ENCODE data around the gene NDUFA1.
"Not testable (repeated sequence)": the region's sequence is repeated elsewhere in the genome, so short reads cannot be mapped to it uniquely, and the experiment has no call there.

The NDUFA1 gene

DNA sequence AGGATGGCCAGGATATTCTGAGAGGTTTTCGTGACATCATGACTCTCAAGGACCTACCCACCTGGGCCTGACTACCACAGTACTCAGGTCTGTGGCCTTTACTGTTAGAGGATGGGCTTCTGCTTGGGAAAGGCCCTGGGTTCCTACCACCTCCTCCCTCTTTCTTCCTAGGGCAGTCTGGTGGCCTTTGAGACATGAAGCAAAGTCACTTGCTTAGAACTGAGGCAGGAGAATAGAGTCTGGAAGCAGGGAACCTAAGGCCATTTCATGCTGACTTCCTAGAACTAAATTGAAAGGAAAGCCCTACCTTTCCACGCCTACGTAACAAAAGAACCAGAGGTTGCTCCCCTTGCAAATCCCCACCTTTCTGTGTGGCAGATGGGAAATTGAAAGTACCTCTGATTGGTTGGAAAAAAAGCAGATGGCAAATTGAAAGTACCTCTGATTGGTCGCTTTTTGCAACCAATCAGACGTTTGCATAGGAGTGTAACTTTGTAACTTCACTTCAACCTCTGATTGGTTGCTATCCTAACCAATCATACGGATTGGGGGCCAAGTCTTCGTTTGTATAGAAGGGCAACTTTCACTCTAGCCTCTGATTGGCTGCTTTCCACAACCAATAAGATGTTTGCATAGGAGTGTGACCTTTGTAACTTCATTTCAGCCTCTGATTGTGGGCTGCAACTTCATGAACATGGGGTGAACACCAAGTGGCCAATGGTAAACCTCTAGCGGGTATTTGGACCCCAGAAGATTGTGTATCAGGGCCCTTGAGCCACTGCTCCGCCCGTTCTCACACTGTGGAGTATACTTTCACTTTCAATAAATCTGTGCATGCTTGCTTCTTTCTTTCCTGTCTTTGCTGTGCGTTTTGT lies 14.2 kb downstream of the NDUFA1 start:
- Histone ChIP-seq H2AFZ (ENCODE audit: low read length) (no peak overlapping the region), H3K27ac (ENCODE audit: low read depth, low read length, poor library complexity, severe bottlenecking) (no peak overlapping the region), H3K9ac (ENCODE audit: low read length) (no peak overlapping the region)

DNA sequence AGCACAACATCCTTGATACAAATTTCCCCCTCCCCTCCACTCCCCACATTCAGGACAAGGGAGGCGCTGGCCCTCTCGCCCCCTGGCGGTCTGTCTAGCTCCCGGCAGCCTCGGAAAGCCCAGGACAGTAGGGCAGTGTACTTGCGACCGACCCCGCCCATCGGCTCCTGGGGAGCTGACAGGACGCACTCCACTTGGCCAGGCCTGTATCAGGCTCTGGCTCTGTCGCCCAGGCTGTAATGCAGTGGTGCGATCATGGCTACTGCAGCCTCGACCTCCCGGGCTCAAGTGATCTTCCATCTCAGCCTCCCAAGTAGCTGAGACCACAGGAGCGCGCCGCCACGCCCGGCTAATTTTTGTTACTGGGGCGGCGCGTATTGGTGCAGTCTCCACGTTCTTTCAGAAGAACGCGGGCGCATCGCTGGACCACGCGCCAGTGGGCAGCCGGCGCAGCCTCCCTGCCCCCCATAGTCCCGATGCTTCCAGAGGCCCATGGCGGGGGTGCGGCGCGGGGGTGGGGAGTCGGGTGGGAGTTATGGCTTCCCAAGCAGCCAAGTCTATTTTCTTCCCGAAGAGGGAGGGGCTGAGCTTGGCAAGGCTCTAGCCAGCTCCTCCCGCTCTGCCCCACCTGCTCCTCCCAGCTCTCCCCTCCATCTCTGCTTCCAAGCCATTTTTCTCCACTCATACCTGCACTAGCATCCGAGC lies 16.2 kb downstream of the NDUFA1 start:
- no peaks in the 10 kb centered on the region for H3K36me3 ChIP-seq (ENCODE audit: insufficient read depth, low read length)
- no peaks in the 10 kb centered on the region for H3K79me2 ChIP-seq (ENCODE audit: insufficient read depth, low read length)
- peaks cover 4% of the 10 kb centered on the region for H3K4me1 ChIP-seq (ENCODE audit: insufficient read depth, low read length, severe bottlenecking)
- H3K9me2 ChIP-seq (ENCODE audit: low read depth, low read length): no peaks in the 10 kb centered on the region
- no peaks in the 10 kb centered on the region for H3F3A ChIP-seq (ENCODE audit: insufficient read depth, low read length)
- H3K4me2 ChIP-seq (ENCODE audit: low read length): peak overlapping the region; percentile 67
- no peak for TF ChIP-seq EZH2 (IDR thresholded peaks at IDR 0.05; ENCODE audit: borderline replicate concordance, low read length)
- TF ChIP-seq, protein P1, sequence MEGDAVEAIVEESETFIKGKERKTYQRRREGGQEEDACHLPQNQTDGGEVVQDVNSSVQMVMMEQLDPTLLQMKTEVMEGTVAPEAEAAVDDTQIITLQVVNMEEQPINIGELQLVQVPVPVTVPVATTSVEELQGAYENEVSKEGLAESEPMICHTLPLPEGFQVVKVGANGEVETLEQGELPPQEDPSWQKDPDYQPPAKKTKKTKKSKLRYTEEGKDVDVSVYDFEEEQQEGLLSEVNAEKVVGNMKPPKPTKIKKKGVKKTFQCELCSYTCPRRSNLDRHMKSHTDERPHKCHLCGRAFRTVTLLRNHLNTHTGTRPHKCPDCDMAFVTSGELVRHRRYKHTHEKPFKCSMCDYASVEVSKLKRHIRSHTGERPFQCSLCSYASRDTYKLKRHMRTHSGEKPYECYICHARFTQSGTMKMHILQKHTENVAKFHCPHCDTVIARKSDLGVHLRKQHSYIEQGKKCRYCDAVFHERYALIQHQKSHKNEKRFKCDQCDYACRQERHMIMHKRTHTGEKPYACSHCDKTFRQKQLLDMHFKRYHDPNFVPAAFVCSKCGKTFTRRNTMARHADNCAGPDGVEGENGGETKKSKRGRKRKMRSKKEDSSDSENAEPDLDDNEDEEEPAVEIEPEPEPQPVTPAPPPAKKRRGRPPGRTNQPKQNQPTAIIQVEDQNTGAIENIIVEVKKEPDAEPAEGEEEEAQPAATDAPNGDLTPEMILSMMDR (IDR thresholded peaks at IDR 0.05; ENCODE audit: low read length): peak; percentile 47
- no peak overlapping the region for H2AFZ ChIP-seq (ENCODE audit: low read length)
- no peaks in the 10 kb centered on the region for H3K9me3 ChIP-seq (ENCODE audit: low read length)
- H3K27ac ChIP-seq (ENCODE audit: low read depth, low read length, poor library complexity, severe bottlenecking): no peak overlapping the region
- H4K20me1 ChIP-seq (ENCODE audit: insufficient read depth, low read length): no peaks in the 10 kb centered on the region
- no peak overlapping the region for H3K9ac ChIP-seq (ENCODE audit: low read length)
- H3K27me3 ChIP-seq (ENCODE audit: insufficient read depth, low read length): no peaks in the 10 kb centered on the region
- H3K4me3 ChIP-seq (ENCODE audit: low read depth, low read length, poor library complexity, severe bottlenecking): peak overlapping the region; percentile 48

More for the DNA sequence above, 14.2 kb downstream of the NDUFA1 start:
- Histone ChIP-seq H3K9me2 (ENCODE audit: low read depth, low read length) (no peaks in the 10 kb centered on the region), H3K36me3 (ENCODE audit: insufficient read depth, low read length) (no peaks in the 10 kb centered on the region), H3K4me1 (ENCODE audit: insufficient read depth, low read length, severe bottlenecking) (peaks cover 4% of the 10 kb centered on the region), H3K4me2 (ENCODE audit: low read length) (no peak overlapping the region), H4K20me1 (ENCODE audit: insufficient read depth, low read length) (no peaks in the 10 kb centered on the region), H3K27me3 (ENCODE audit: insufficient read depth, low read length) (no peaks in the 10 kb centered on the region), H3K4me3 (ENCODE audit: low read depth, low read length, poor library complexity, severe bottlenecking) (no peak overlapping the region), H3K79me2 (ENCODE audit: insufficient read depth, low read length) (no peaks in the 10 kb centered on the region), H3F3A (ENCODE audit: insufficient read depth, low read length) (no peaks in the 10 kb centered on the region), H3K9me3 (ENCODE audit: low read length) (no peaks in the 10 kb centered on the region)
- TF ChIP-seq, protein P1 (IDR thresholded peaks at IDR 0.05; ENCODE audit: low read length): no peak
- TF ChIP-seq EZH2 (IDR thresholded peaks at IDR 0.05; ENCODE audit: borderline replicate concordance, low read length): no peak

- not testable (repeated sequence) for H3K9ac ChIP-seq (ENCODE audit: low read length); H3K79me2 ChIP-seq (ENCODE audit: insufficient read depth, low read length); H3K4me2 ChIP-seq (ENCODE audit: low read length); H3F3A ChIP-seq (ENCODE audit: insufficient read depth, low read length); H3K36me3 ChIP-seq (ENCODE audit: insufficient read depth, low read length); H3K9me2 ChIP-seq (ENCODE audit: low read depth, low read length); H3K9me3 ChIP-seq (ENCODE audit: low read length); H3K4me1 ChIP-seq (ENCODE audit: insufficient read depth, low read length, severe bottlenecking); H3K4me3 ChIP-seq (ENCODE audit: low read depth, low read length, poor library complexity, severe bottlenecking); H3K27me3 ChIP-seq (ENCODE audit: insufficient read depth, low read length); H4K20me1 ChIP-seq (ENCODE audit: insufficient read depth, low read length); H3K27ac ChIP-seq (ENCODE audit: low read depth, low read length, poor library complexity, severe bottlenecking); H2AFZ ChIP-seq (ENCODE audit: low read length)
Measured at GRCh38 chrX:119890626-119891025, 19.0 kb downstream of the NDUFA1 start.

GRCh38 chrX:119891961-119892692 lies 20.5 kb downstream of the NDUFA1 start:
- not testable (repeated sequence) for H3F3A ChIP-seq (ENCODE audit: insufficient read depth, low read length); H3K4me2 ChIP-seq (ENCODE audit: low read length)

More at GRCh38 chrX:119891961-119892692, 20.5 kb downstream of the NDUFA1 start:
- H3K9me3 ChIP-seq (ENCODE audit: low read length); H2AFZ ChIP-seq (ENCODE audit: low read length); H3K79me2 ChIP-seq (ENCODE audit: insufficient read depth, low read length); H3K4me3 ChIP-seq (ENCODE audit: low read depth, low read length, poor library complexity, severe bottlenecking); H3K27me3 ChIP-seq (ENCODE audit: insufficient read depth, low read length); H3K9me2 ChIP-seq (ENCODE audit: low read depth, low read length); H3K27ac ChIP-seq (ENCODE audit: low read depth, low read length, poor library complexity, severe bottlenecking); H4K20me1 ChIP-seq (ENCODE audit: insufficient read depth, low read length); H3K4me1 ChIP-seq (ENCODE audit: insufficient read depth, low read length, severe bottlenecking); H3K9ac ChIP-seq (ENCODE audit: low read length); H3K36me3 ChIP-seq (ENCODE audit: insufficient read depth, low read length): not testable (repeated sequence)
